IPS-15b (cell line): Measurements from ENCODE around the gene NAT14.

ENCODE experiments used
- H3K27me3 ChIP-seq: one replicate; pipeline ENCODE4 v1.6.1; 2013; ENCODE audit warnings: low read length; ENCODE audit not compliant: control insufficient read depth, insufficient read depth
- H3K36me3 ChIP-seq: one replicate; pipeline ENCODE4 v1.6.1; 2013; ENCODE audit warnings: low read length; ENCODE audit not compliant: control insufficient read depth, insufficient read depth
- H3K4me1 ChIP-seq: one replicate; pipeline ENCODE4 v1.6.1; 2013; ENCODE audit warnings: mild to moderate bottlenecking, low read length; ENCODE audit not compliant: control insufficient read depth, insufficient read depth
- H3K4me3 ChIP-seq: one replicate; pipeline ENCODE4 v1.5.1; 2013; ENCODE audit warnings: low read depth, low read length
- H3K9ac ChIP-seq: one replicate; pipeline ENCODE4 v1.6.1; 2013; ENCODE audit warnings: low read depth, mild to moderate bottlenecking, low read length
- H3K9me3 ChIP-seq: one replicate; pipeline ENCODE4 v1.6.1; 2013; ENCODE audit warnings: mild to moderate bottlenecking, low read length; ENCODE audit not compliant: control insufficient read depth, insufficient read depth

The NAT14 gene

GRCh38 chr19:55476100-55476775 is 8.8 kb upstream of the NAT14 start, which contains the start of gene ZNF628:
ZNF628 (plus strand) TSS chr19:55476617; CDS start chr19:55479911, 3,294 bp downstream.
- H3K4me1 ChIP-seq = peaks cover 12% of the 10 kb centered on the region

GRCh38 chr19:55477905-55478304 is 7.1 kb upstream of the NAT14 start:
- no peak overlapping the region for H3K4me3 ChIP-seq
- H3K9ac ChIP-seq = no peak overlapping the region
- H3K9me3 ChIP-seq = no peaks in the 10 kb centered on the region
- H3K4me1 ChIP-seq = peaks cover 12% of the 10 kb centered on the region
- no peaks in the 10 kb centered on the region for H3K27me3 ChIP-seq
- peaks cover 5% of the 10 kb centered on the region for H3K36me3 ChIP-seq

More at GRCh38 chr19:55476100-55476775, 8.8 kb upstream of the NAT14 start, which contains the start of gene ZNF628:
- H3K9ac ChIP-seq = peak within 1 kb of the TSS; percentile 61
- H3K27me3 ChIP-seq = no peaks in the 10 kb centered on the region
- H3K4me3 ChIP-seq = peak within 1 kb of the TSS; percentile 74
- H3K36me3 ChIP-seq = no peaks in the 10 kb centered on the region
- H3K9me3 ChIP-seq = no peaks in the 10 kb centered on the region

- Histone ChIP-seq H3K9me3 (no peaks in the 10 kb centered on the region), H3K36me3 (peaks cover 8% of the 10 kb centered on the region), H3K4me3 (no peak overlapping the region), H3K4me1 (peaks cover 12% of the 10 kb centered on the region), H3K27me3 (no peaks in the 10 kb centered on the region), H3K9ac (no peak overlapping the region)
Observed at GRCh38 chr19:55478364-55478763, 6.6 kb upstream of the NAT14 start.

GRCh38 chr19:55479045-55479444 is 5.9 kb upstream of the NAT14 start:
- Histone ChIP-seq H3K9me3 (no peaks in the 10 kb centered on the region), H3K4me1 (peaks cover 12% of the 10 kb centered on the region), H3K27me3 (no peaks in the 10 kb centered on the region), H3K9ac (no peak overlapping the region), H3K4me3 (no peak overlapping the region), H3K36me3 (peaks cover 8% of the 10 kb centered on the region)

- H3K9ac ChIP-seq = no peak overlapping the region
- H3K4me3 ChIP-seq = no peak overlapping the region
- H3K9me3 ChIP-seq = no peaks in the 10 kb centered on the region
- H3K27me3 ChIP-seq = no peaks in the 10 kb centered on the region
- peaks cover 10% of the 10 kb centered on the region for H3K4me1 ChIP-seq
- peaks cover 8% of the 10 kb centered on the region for H3K36me3 ChIP-seq
Observed at GRCh38 chr19:55479451-55480230, 5.3 kb upstream of the NAT14 start.

- H3K4me3 ChIP-seq = no peak overlapping the region
- no peaks in the 10 kb centered on the region for H3K9me3 ChIP-seq
- no peaks in the 10 kb centered on the region for H3K27me3 ChIP-seq
- peaks cover 4% of the 10 kb centered on the region for H3K4me1 ChIP-seq
- H3K9ac ChIP-seq = no peak overlapping the region
- H3K36me3 ChIP-seq = peaks cover 8% of the 10 kb centered on the region
Observed at GRCh38 chr19:55481148-55481793, 3.7 kb upstream of the NAT14 start.

- H3K4me1 ChIP-seq = peaks cover 4% of the 10 kb centered on the region
- no peak overlapping the region for H3K9ac ChIP-seq
Observed at GRCh38 chr19:55481794-55482155, 3.2 kb upstream of the NAT14 start.

GRCh38 chr19:55482156-55482961 is 2.6 kb upstream of the NAT14 start:
- Histone ChIP-seq H3K27me3 (no peaks in the 10 kb centered on the region), H3K4me3 (no peak overlapping the region), H3K9me3 (no peaks in the 10 kb centered on the region), H3K4me1 (peaks cover 9% of the 10 kb centered on the region), H3K9ac (no peak overlapping the region), H3K36me3 (peaks cover 8% of the 10 kb centered on the region)

More at GRCh38 chr19:55481794-55482155, 3.2 kb upstream of the NAT14 start:
- Histone ChIP-seq H3K9me3 (no peaks in the 10 kb centered on the region), H3K27me3 (no peaks in the 10 kb centered on the region), H3K36me3 (peaks cover 8% of the 10 kb centered on the region), H3K4me3 (no peak overlapping the region)

- no peak overlapping the region for H3K4me3 ChIP-seq
- no peak overlapping the region for H3K9ac ChIP-seq
- no peaks in the 10 kb centered on the region for H3K9me3 ChIP-seq
- no peaks in the 10 kb centered on the region for H3K27me3 ChIP-seq
- H3K4me1 ChIP-seq = peaks cover 14% of the 10 kb centered on the region
- H3K36me3 ChIP-seq = peaks cover 8% of the 10 kb centered on the region
Observed at GRCh38 chr19:55482967-55483705, 1.9 kb upstream of the NAT14 start.

GRCh38 chr19:55483706-55484592 is 1.0 kb upstream of the NAT14 start:
- peak overlapping the region; percentile 75 for H3K4me3 ChIP-seq
- H3K36me3 ChIP-seq = peaks cover 8% of the 10 kb centered on the region
- peaks cover 16% of the 10 kb centered on the region for H3K4me1 ChIP-seq
- no peaks in the 10 kb centered on the region for H3K27me3 ChIP-seq
- H3K9me3 ChIP-seq = no peaks in the 10 kb centered on the region
- H3K9ac ChIP-seq = peak overlapping the region; percentile 47
